Transverse colon (tissue), 4 donors: ENCODE data around the gene DOC2B.

Source experiments
- CTCF ChIP-seq, 5 experiments: fragments of 200-600 bp in 3 of 5; fragments of 450-650 bp in 2 of 5; sonication (generic) in 3 of 5; IDR thresholded peaks; 1 replicate in 2 of 5; 2 replicates in 3 of 5; pipeline ENCODE4 v1.5.1; 2016 to 2017; ENCODE audit warnings: antibody characterized with exemption in 5 of 5, inconsistent platforms in 3 of 5, mild to moderate bottlenecking in 2 of 5, moderate library complexity in 1 of 5
- EP300 ChIP-seq: sonication (generic); formaldehyde crosslinking; IDR thresholded peaks from one replicate; pipeline ENCODE4 v1.6.1; 2017; ENCODE audit warnings: antibody characterized with exemption, low read depth
- POLR2A ChIP-seq: fragments of 450-650 bp; IDR thresholded peaks from one replicate; pipeline ENCODE4 v1.6.1; 2016; ENCODE audit warnings: antibody characterized with exemption, mild to moderate bottlenecking, moderate library complexity
- POLR2AphosphoS5 ChIP-seq, 3 donors: sonication (generic); formaldehyde crosslinking; IDR thresholded peaks; one replicate each; pipeline ENCODE4 v1.6.1; 2016; ENCODE audit warnings: antibody characterized with exemption in 3 of 3

GRCh38 chr17:207775-208174 is 26.3 kb upstream of the DOC2B start:
- TF ChIP-seq POLR2A (no peak), POLR2AphosphoS5 (IDR thresholded peaks at IDR 0.05) (no peak), CTCF (IDR thresholded peaks at IDR 0.05) (no peak), EP300 (no peak)
